HCT116 (cell line): Measurements from ENCODE around the gene GYG1.

ENCODE experiments used
- POLR2A ChIP-seq: IDR thresholded peaks from 2 replicates; pipeline ENCODE4 v1.7.0; 2011; ENCODE audit warnings: borderline replicate concordance; ENCODE audit not compliant: insufficient read depth, insufficient read length; ENCODE audit errors: extremely low read depth
- RAD21 ChIP-seq: IDR thresholded peaks from 2 replicates; pipeline ENCODE4 v1.6.1; 2012; ENCODE audit warnings: low read depth, mild to moderate bottlenecking
- TF ChIP-seq, protein P1 (sequence below), 3 experiments: fragments of 200-600 bp in 1 of 3; sonication (generic) in 1 of 3; IDR thresholded peaks in 2 of 3; conservative IDR thresholded peaks in 1 of 3; 2 replicates each; pipeline ENCODE4 v1.5.1; 2012 to 2017; ENCODE audit warnings: low read depth in 2 of 3, low read length in 2 of 3, antibody characterized with exemption in 1 of 3, borderline replicate concordance in 1 of 3, control low read depth in 1 of 3, mild to moderate bottlenecking in 1 of 3, mixed read lengths in 1 of 3, mixed run types in 1 of 3, moderate library complexity in 1 of 3; ENCODE audit not compliant: insufficient read depth in 1 of 3

DNA sequence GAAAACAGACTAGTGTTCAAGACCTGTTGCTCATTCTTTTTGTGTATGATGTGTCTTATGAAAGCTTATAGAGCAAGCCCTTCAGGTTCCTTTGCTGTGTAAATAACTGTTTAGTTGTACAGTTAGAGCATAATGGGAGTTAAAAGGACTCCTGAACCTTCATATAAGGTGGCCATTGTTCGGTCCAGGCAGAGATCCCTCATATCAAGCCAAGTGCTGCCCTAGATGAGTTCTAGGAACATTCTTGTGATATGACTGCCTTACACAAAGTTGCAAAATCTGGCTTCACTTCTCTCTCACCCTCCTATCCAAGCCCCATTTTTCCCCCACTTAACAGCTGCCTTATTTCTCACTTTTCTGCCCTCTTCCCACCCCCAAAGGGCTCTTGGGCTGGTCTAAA is 26.9 kb downstream of the GYG1 start:
- TF ChIP-seq, protein P1, sequence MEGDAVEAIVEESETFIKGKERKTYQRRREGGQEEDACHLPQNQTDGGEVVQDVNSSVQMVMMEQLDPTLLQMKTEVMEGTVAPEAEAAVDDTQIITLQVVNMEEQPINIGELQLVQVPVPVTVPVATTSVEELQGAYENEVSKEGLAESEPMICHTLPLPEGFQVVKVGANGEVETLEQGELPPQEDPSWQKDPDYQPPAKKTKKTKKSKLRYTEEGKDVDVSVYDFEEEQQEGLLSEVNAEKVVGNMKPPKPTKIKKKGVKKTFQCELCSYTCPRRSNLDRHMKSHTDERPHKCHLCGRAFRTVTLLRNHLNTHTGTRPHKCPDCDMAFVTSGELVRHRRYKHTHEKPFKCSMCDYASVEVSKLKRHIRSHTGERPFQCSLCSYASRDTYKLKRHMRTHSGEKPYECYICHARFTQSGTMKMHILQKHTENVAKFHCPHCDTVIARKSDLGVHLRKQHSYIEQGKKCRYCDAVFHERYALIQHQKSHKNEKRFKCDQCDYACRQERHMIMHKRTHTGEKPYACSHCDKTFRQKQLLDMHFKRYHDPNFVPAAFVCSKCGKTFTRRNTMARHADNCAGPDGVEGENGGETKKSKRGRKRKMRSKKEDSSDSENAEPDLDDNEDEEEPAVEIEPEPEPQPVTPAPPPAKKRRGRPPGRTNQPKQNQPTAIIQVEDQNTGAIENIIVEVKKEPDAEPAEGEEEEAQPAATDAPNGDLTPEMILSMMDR (IDR thresholded peaks at IDR 0.05 in 2 of 3, conservative IDR thresholded peaks at IDR 0.05 in 1 of 3; ENCODE audit: borderline replicate concordance in 1 of 3, insufficient read depth in 1 of 3, low read depth in 2 of 3, low read length in 2 of 3) = no peak
- TF ChIP-seq POLR2A (no peak), RAD21 (no peak)
